ENCODE data around the gene RUNX2. TPM values are rescaled to one million over a fixed set of nuclear protein-coding genes. Genes with fewer than 3 reads are reported as not detected.

The RUNX2 gene
- total RNA-seq, 1 donor from 2014 or later: 26.1 TPM

GRCh38 chr6:45653117-45653883 lies 325.2 kb downstream of the RUNX2 start:
- no peak overlapping the region for H3K27ac ChIP-seq (ENCODE audit: low read depth, low read length)
- no peaks in the 10 kb centered on the region for H3K36me3 ChIP-seq (ENCODE audit: insufficient read depth, low read length)
- Mint-ChIP-seq H3K9me3 (ENCODE audit: unreplicated experiment) (peaks cover 1% of the 10 kb centered on the region), H3K4me3 (ENCODE audit: unreplicated experiment) (peak overlapping the region; percentile 41), H3K36me3 (ENCODE audit: low read depth, unreplicated experiment) (peaks cover 1% of the 10 kb centered on the region), H3K27me3 (ENCODE audit: low read depth, unreplicated experiment) (no peaks in the 10 kb centered on the region), H3K4me1 (ENCODE audit: low read depth, unreplicated experiment) (peaks cover 82% of the 10 kb centered on the region), H3K27ac (ENCODE audit: unreplicated experiment) (no peak overlapping the region)
- H3K79me2 ChIP-seq (ENCODE audit: insufficient read depth, low read length): peaks cover 8% of the 10 kb centered on the region
- no peak overlapping the region for H3K4me3 ChIP-seq (ENCODE audit: insufficient read depth, low read depth, low read length)
- no peaks in the 10 kb centered on the region for H4K20me1 ChIP-seq (ENCODE audit: insufficient read depth, low read length)
- H3K9me3 ChIP-seq (ENCODE audit: insufficient read depth, low read depth, low read length): no peaks in the 10 kb centered on the region
- H2AFZ ChIP-seq (ENCODE audit: low read depth, low read length): no peak overlapping the region
- DNase-seq (ENCODE audit: low read depth) (no peak), FAIRE-seq (peak; percentile 29)
- TF ChIP-seq EZH2 (IDR thresholded peaks at IDR 0.05; ENCODE audit: insufficient read depth, low read length): no peak
- TF ChIP-seq CTCF (IDR thresholded peaks at IDR 0.05; ENCODE audit: insufficient read depth, low read depth, low read length): no peak
- no peak overlapping the region for H3K9ac ChIP-seq (ENCODE audit: low read length)
- peaks cover 57% of the 10 kb centered on the region for H3K4me1 ChIP-seq (ENCODE audit: insufficient read depth, low read length)
- no peaks in the 10 kb centered on the region for H3K27me3 ChIP-seq (ENCODE audit: insufficient read depth, low read length)
- H3K4me2 ChIP-seq (ENCODE audit: low read length): no peak overlapping the region

- FAIRE-seq (no peak), DNase-seq (ENCODE audit: low read depth) (no peak)
- H3K4me3 ChIP-seq (ENCODE audit: insufficient read depth, low read depth, low read length): no peak overlapping the region
- TF ChIP-seq CTCF (IDR thresholded peaks at IDR 0.05; ENCODE audit: insufficient read depth, low read depth, low read length) (no peak), EZH2 (IDR thresholded peaks at IDR 0.05; ENCODE audit: insufficient read depth, low read length) (no peak)
- Mint-ChIP-seq H3K9me3 (ENCODE audit: unreplicated experiment) (peaks cover 1% of the 10 kb centered on the region), H3K27ac (ENCODE audit: unreplicated experiment) (peak overlapping the region; percentile 100), H3K4me1 (ENCODE audit: low read depth, unreplicated experiment) (peaks cover 84% of the 10 kb centered on the region), H3K36me3 (ENCODE audit: low read depth, unreplicated experiment) (no peaks in the 10 kb centered on the region), H3K27me3 (ENCODE audit: low read depth, unreplicated experiment) (no peaks in the 10 kb centered on the region), H3K4me3 (ENCODE audit: unreplicated experiment) (no peak overlapping the region)
- peak overlapping the region; percentile 99 for H3K27ac ChIP-seq (ENCODE audit: low read depth, low read length)
- H4K20me1 ChIP-seq (ENCODE audit: insufficient read depth, low read length): no peaks in the 10 kb centered on the region
- peaks cover 57% of the 10 kb centered on the region for H3K4me1 ChIP-seq (ENCODE audit: insufficient read depth, low read length)
- no peaks in the 10 kb centered on the region for H3K27me3 ChIP-seq (ENCODE audit: insufficient read depth, low read length)
- H2AFZ ChIP-seq (ENCODE audit: low read depth, low read length): no peak overlapping the region
- no peaks in the 10 kb centered on the region for H3K36me3 ChIP-seq (ENCODE audit: insufficient read depth, low read length)
- peaks cover 8% of the 10 kb centered on the region for H3K79me2 ChIP-seq (ENCODE audit: insufficient read depth, low read length)
- peak overlapping the region; percentile 20 for H3K9ac ChIP-seq (ENCODE audit: low read length)
- no peak overlapping the region for H3K4me2 ChIP-seq (ENCODE audit: low read length)
- H3K9me3 ChIP-seq (ENCODE audit: insufficient read depth, low read depth, low read length): no peaks in the 10 kb centered on the region
These were observed 326.5 kb downstream of the RUNX2 start for GRCh38 chr6:45654673-45655072.
